Osteoblast (primary cell): Measurements from ENCODE around the gene ATL3. TPM values are rescaled to one million over a fixed set of nuclear protein-coding genes. Genes with fewer than 3 reads are reported as not detected.

Source experiments
- DNase-seq: peaks from one replicate; pipeline ENCODE4 v3.0.0; 2011; ENCODE audit warnings: low spot score, mixed read lengths; ENCODE audit not compliant: insufficient read length; ENCODE audit errors: missing footprints
- H2AFZ ChIP-seq: 2 replicates; pipeline ENCODE4 v1.6.0; 2011; ENCODE audit warnings: mild to moderate bottlenecking, low read length
- H3K27ac ChIP-seq: 2 replicates; pipeline ENCODE4 v1.5.1; 2011; ENCODE audit warnings: mild to moderate bottlenecking, low read depth, low read length, moderate library complexity
- H3K27me3 ChIP-seq: 2 replicates; pipeline ENCODE4 v1.6.0; 2012; ENCODE audit warnings: mild to moderate bottlenecking, control low read depth, inconsistent platforms, low read length, moderate library complexity; ENCODE audit not compliant: insufficient read depth
- H3K36me3 ChIP-seq: 2 replicates; pipeline ENCODE4 v1.5.1; 2011; ENCODE audit warnings: mild to moderate bottlenecking, low read length, control low read depth, moderate library complexity; ENCODE audit not compliant: insufficient read depth
- H3K4me1 ChIP-seq: 2 replicates; pipeline ENCODE4 v1.5.1; 2011; ENCODE audit warnings: mild to moderate bottlenecking, low read length, control low read depth, moderate library complexity; ENCODE audit not compliant: insufficient read depth
- H3K4me2 ChIP-seq: 2 replicates; pipeline ENCODE4 v1.6.0; 2011; ENCODE audit warnings: mild to moderate bottlenecking, low read length; ENCODE audit not compliant: insufficient read depth
- H3K4me3 ChIP-seq: fragments of 200-600 bp; sonication (generic); 3 replicates; pipeline ENCODE4 v1.5.1; 2012; ENCODE audit warnings: mild to moderate bottlenecking, low read length, inconsistent platforms; ENCODE audit not compliant: insufficient read depth
- H3K79me2 ChIP-seq: 2 replicates; pipeline ENCODE4 v1.6.0; 2012; ENCODE audit warnings: mild to moderate bottlenecking, low read length, control low read depth, inconsistent platforms; ENCODE audit not compliant: insufficient read depth
- H3K9me3 ChIP-seq: 2 replicates; pipeline ENCODE4 v1.5.1; 2011; ENCODE audit warnings: low read depth, low read length, control low read depth
- H4K20me1 ChIP-seq: 2 replicates; pipeline ENCODE4 v1.6.0; 2012; ENCODE audit warnings: mild to moderate bottlenecking, low read length, control low read depth; ENCODE audit not compliant: insufficient read depth
- CTCF ChIP-seq: IDR thresholded peaks from 2 replicates; pipeline ENCODE4 v1.5.1; 2011; ENCODE audit warnings: mild to moderate bottlenecking, low read depth, low read length, moderate library complexity; ENCODE audit errors: extremely low read depth
- total RNA-seq: library from RNA; depleted of rRNA; stranded (reverse); fragments of >200 nt; gene quantifications from 2 replicates; pipeline ENCODE4 v1.2.3, GENCODE V29; 2012

The ATL3 gene
- total RNA-seq, 1 donor = 300 TPM

- Histone ChIP-seq H3K27ac (peak overlapping the region; percentile 80), H3K79me2 (peaks cover 74% of the 10 kb centered on the region), H2AFZ (no peak overlapping the region), H3K36me3 (no peaks in the 10 kb centered on the region), H3K4me1 (peaks cover 65% of the 10 kb centered on the region), H3K27me3 (no peaks in the 10 kb centered on the region), H3K9me3 (no peaks in the 10 kb centered on the region), H3K4me2 (peak overlapping the region; percentile 94), H3K4me3 (no peak overlapping the region), H4K20me1 (peaks cover 44% of the 10 kb centered on the region)
- no peak for TF ChIP-seq CTCF
- DNase-seq = peak; percentile 82
These were observed 4.3 kb downstream of the ATL3 start for GRCh38 chr11:63666874-63667273.

GRCh38 chr11:63663809-63664208 is 7.4 kb downstream of the ATL3 start:
- Histone ChIP-seq H2AFZ (no peak overlapping the region), H3K4me3 (no peak overlapping the region), H3K4me2 (peak overlapping the region; percentile 28), H3K27ac (peak overlapping the region; percentile 56), H4K20me1 (peaks cover 64% of the 10 kb centered on the region), H3K79me2 (peaks cover 90% of the 10 kb centered on the region), H3K9me3 (no peaks in the 10 kb centered on the region), H3K4me1 (peaks cover 47% of the 10 kb centered on the region), H3K36me3 (peaks cover 5% of the 10 kb centered on the region), H3K27me3 (no peaks in the 10 kb centered on the region)
- peak; percentile 94 for DNase-seq
- no peak for TF ChIP-seq CTCF

GRCh38 chr11:63660972-63661371 is 10.2 kb downstream of the ATL3 start:
- TF ChIP-seq CTCF = no peak
- Histone ChIP-seq H3K79me2 (peaks cover 99% of the 10 kb centered on the region), H2AFZ (no peak overlapping the region), H3K27ac (no peak overlapping the region), H3K27me3 (no peaks in the 10 kb centered on the region), H3K4me3 (no peak overlapping the region), H3K4me2 (no peak overlapping the region), H4K20me1 (peaks cover 52% of the 10 kb centered on the region), H3K9me3 (no peaks in the 10 kb centered on the region), H3K36me3 (peaks cover 21% of the 10 kb centered on the region), H3K4me1 (peaks cover 21% of the 10 kb centered on the region)
- no peak for DNase-seq

- no peak for DNase-seq
- TF ChIP-seq CTCF = no peak
- Histone ChIP-seq H3K79me2 (peaks cover 62% of the 10 kb centered on the region), H3K4me2 (no peak overlapping the region), H3K27ac (no peak overlapping the region), H3K27me3 (no peaks in the 10 kb centered on the region), H2AFZ (no peak overlapping the region), H3K36me3 (peaks cover 62% of the 10 kb centered on the region), H4K20me1 (peaks cover 11% of the 10 kb centered on the region), H3K4me1 (no peaks in the 10 kb centered on the region), H3K4me3 (no peak overlapping the region), H3K9me3 (no peaks in the 10 kb centered on the region)
These were observed 18.5 kb downstream of the ATL3 start for GRCh38 chr11:63652671-63653070.
